SW 1271 (cell line): ENCODE measurements around the gene KIF12.
A peak's percentile ranks its signal among the peaks of the same experiment; 100 is the strongest.

ENCODE experiments used
- DNase-seq, 2 experiments: peaks; one replicate each; lab custom pipeline; 2025; lab: John Stamatoyannopoulos, UW

Gene KIF12

GRCh38 chr9:114123031-114123977, 24.2 kb upstream of the KIF12 start:
- no peak for DNase-seq

GRCh38 chr9:114122136-114123027, 23.3 kb upstream of the KIF12 start:
- DNase-seq = no peak

DNA sequence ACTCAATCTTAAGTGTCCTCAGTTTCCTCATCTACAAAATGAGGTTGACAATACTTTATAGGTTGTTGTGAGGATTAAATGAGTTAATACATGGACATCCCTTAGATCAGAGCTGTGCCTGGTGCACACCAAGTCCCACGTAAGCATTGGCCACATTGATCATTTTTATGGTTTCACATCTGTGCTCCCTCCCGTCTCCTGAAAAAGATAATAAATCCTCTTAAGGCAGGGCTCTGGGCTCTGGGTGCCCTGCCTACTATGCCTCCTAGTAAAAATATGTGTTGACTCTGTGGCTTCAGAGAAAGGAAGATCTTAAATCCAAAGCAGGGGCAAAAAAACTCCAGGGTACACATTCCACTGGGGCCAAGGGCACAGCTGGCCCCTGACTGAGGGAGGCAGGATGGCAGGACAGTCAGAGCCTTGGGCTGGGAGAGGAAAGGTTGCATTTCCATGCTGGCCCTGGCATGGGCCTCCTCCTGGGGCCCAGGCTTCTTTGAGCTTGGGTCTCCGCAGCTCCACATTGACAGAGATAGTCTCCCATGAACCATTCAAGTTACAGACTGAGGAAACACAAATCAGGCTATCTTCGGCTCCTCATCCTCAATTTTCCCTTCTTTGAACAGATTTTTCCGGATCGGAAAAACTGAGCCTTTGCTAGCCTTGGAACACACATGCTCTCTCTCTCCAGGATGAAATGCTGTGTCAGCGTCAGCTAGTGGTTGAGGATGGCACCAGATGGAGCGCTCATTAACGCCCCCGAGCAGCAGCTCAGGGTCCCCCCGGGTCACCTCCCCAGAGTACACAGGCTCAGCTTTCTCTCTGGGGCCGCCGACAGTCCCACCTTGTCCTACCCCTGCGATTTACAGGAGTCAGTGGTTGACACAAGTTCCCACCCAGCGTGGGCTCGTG, 22.4 kb upstream of the KIF12 start:
- DNase-seq = no peak

DNA sequence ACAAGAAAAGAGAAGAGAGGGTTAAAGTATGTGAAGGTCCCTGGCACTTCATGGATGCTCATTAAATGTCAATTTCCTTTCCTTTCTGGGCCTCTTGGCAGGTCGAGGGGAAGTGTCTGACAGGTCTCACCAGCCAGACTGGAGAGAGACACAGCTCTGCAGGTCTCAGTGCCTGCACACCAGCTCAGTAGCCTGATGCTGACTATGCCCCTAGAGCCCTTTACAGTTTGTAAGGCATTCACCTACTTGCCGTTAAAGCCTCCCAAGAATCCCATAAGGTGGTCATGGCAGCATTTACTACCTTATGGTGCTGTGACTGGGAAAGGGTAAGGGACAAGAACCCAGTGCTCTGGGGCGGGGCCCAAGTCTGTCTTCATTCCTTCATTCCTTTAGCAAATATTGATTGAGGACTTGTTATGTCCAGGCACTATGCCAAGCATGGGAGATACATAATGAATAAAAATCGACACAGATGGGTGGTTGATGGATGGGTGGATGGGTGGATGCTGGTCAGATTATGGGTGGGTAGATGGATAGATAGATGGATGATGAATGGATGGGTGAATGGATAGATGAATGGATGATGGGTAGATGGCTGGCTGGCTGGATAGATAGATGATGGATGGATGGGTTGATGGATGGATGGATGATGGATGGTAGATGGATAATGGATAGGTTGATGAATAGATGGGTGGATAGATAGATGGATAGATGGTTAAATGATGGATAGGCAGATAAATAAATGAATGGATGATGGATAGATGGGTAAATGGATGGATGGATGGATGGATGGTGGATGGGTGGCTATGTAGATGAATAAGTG, 21.3 kb upstream of the KIF12 start:
- no peak for DNase-seq

GRCh38 chr9:114119242-114120191, 20.4 kb upstream of the KIF12 start:
- no peak for DNase-seq

- no peak for DNase-seq
These were observed 19.1 kb upstream of the KIF12 start for GRCh38 chr9:114117996-114118830.

DNA sequence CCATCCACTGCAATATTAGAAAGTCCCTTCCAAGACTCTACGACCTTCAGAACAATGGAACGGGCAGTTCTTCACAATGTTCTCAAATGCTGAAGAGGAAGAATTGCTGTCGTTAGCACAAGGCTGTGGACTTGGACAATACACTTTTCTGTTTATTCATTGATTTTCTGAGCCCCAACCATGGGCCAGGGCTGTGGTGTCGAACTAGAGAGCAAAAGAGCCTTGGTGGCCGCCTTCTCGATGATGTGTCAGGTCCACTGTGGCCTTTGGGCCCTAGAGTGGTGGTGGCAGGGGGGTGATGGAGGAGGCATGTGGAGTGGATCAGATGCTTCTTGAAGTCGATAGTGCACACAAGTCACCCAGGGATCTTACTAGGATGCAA, 18.5 kb upstream of the KIF12 start:
- DNase-seq = no peak

- no peak for DNase-seq
These were observed 17.1 kb upstream of the KIF12 start for GRCh38 chr9:114116126-114116747.

GRCh38 chr9:114115654-114116125, 16.6 kb upstream of the KIF12 start:
- no peak for DNase-seq

DNA sequence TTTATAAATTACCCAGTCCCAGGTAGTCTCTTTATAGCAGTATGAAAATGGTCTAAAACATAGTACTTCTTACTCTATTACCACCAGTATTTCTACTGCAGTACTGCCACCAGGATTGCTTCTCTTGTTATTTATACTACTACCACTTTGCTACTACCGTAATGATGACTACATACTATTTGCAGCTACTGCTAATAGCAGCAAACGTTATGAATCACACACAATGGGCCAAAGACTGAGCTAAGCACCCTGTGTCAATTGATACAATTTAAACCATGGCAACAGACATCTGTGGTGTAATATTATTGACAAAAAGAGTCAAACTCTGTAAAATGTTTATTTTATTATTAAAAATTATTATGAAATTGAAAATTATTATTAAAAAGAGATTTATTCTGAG, 15.3 kb upstream of the KIF12 start:
- no peak for DNase-seq

DNA sequence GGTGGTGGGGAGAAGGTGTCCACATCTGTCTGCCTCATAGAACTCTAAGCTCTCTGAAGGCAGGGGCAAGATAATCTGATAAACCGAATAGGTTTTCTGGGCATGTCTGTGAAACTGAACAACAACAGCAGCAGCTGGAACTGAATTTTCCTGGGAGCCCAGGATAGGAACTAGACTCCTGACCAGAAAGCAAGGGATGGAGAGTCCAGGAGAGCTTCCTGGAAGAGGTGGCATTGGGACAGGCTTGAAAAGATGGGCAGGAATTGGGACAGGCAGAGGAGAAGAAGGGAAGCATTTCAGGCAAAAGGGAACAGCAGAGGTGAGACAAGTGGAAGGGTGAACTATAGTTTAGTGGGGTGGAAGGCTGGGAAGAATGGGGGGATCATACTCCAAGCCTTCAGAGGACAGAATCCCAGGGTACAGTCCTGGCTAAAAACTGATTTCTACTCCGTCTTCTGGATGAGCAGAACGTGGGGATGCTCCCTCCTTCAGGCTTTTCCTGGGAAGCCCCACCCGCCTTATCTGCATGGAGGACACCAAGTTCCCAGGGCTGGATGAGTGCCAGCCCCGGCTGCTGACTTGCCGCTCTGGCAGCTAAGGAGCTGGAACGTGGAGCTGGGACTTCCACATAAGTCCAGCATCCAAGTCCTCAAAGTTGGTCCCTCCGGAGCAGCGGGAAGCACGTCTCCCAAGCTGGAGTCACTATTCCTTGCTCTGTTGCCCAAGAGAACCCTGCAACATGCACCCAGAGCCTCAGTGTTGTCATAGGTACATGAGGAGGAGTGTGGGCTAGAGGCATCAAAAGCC, 13.9 kb upstream of the KIF12 start:
- DNase-seq = no peak

GRCh38 chr9:114112325-114112724, 13.2 kb upstream of the KIF12 start:
- DNase-seq = no peak

GRCh38 chr9:114110180-114110579, 11.1 kb upstream of the KIF12 start:
- peak; percentile 16 to 32 for DNase-seq

DNA sequence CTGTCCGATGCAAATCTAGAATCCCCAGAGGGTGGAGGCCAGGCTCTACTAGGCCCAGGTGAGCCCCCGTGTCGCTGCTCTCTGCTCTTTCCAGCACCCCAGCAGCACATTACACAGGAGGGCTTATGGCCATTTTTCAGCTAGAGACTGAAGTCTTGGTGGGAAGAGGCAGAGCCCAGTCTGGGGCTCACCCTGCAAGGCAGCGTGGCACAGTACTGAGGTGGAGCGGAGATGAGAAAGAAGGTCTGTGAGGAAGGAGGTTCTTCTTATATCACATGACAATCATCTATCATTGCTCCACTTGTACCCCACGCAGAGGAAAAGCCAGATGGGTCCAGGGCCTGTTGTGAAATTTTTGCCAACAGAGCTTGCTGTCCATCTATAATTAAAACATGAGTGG, 10.0 kb upstream of the KIF12 start:
- no peak for DNase-seq

DNA sequence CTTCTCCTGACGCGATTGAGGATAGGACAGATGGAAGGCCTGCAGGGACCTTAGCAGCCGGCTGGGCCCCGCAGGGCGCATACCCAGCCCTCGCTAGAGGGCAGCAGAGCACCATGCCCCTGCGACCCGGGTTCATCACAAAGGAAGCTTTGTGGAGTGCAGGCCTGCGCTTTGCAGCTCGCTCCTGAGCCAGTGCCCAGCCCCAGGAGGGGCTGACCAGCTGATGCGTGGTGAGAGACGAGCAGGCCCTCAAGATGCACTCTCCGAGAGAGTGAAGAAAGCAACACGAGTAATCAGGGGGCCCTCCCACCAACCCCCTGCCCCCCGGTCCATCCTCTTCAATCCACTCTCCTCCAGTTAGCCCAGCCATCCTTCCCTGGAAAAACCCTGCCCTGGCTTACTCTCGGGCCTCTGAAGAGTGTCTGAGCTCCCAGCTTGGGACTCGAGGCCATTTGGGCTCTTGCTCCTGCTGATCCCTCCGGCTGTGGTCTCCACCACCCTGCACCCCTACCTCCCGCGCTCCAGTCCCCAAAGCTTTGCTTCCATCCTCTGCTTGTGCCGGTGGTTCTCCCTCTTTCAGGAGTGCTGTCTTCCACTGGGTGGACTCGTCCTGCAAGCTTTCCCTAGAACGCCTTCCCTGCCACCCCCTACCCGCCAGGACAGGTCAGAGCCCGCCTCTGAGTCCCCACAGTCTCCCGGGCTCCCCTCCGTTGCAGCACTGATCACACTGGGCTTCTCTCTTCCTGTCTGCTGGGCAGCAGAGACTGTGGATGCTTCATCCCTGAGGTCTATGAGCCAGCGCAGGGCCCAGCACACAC, 9.1 kb upstream of the KIF12 start:
- DNase-seq = peak in 1 of 2 experiments; percentile 41

DNA sequence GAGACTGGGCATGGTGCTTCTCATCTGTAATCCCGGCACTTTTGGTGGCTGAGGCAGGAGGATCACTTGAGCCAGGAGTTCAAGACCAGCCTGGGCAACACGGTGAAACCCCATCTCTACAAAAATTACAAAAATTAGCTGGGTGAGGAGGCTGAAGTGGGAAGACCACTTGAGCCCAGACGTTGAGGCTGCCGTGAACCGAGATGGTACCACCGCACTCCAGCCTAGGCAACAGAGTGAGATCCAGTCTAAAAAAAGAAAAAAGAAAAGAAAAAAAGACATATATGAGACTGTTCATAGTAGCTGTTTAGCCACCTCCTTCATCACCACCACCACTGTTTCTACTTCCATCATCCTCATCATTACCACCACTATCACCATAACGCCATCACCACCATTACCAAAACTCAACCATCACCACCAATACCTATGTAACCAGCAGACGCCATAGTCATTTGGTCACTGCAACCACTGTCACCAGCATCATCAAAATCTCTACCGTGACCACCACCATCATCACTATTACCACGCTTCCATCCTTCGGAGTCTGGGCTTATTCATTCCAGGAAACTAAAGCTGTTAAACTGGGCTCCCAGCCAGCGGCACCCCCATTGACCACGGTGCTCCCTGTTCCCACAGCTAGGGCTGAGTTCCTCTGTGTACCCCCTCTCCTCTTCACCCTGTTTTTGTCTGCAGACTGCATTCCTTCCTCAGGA, 8.4 kb upstream of the KIF12 start:
- DNase-seq = no peak
